ENCODE measurements around the gene JADE2. TPM values are rescaled to one million over a fixed set of nuclear protein-coding genes. Genes with fewer than 3 reads are reported as not detected.
"Not testable (repeated sequence)": the region's sequence is repeated elsewhere in the genome, so short reads cannot be mapped to it uniquely, and the experiment has no call there.

Gene JADE2
- polyA plus RNA-seq, 2 donors: 3.8 to 4.1 TPM

GRCh38 chr5:134493461-134494055 lies 31.9 kb upstream of the JADE2 start:
- Histone ChIP-seq H3K4me3 (ENCODE audit: low read depth in 1 of 2, low read length in 2 of 2) (no peak overlapping the region), H3K36me3 (ENCODE audit: control insufficient read depth in 2 of 2, insufficient read depth in 2 of 2, low read length in 1 of 2) (no peaks in the 10 kb centered on the region), H3K9me3 (ENCODE audit: control insufficient read depth in 2 of 2, insufficient read depth in 1 of 2, low read depth in 1 of 2, low read length in 1 of 2) (no peaks in the 10 kb centered on the region), H3K27ac (ENCODE audit: low read depth in 2 of 2, low read length in 1 of 2) (no peak overlapping the region), H3K27me3 (ENCODE audit: control insufficient read depth in 1 of 2, insufficient read depth in 2 of 2, low read length in 2 of 2) (no peaks in the 10 kb centered on the region), H3K4me1 (ENCODE audit: control insufficient read depth in 2 of 2, insufficient read depth in 2 of 2, low read length in 1 of 2) (no peaks in the 10 kb centered on the region)
- WGBS, 2 donors: 90 to 95% methylated on average over 4 of the region's 4 CpGs

- no peaks in the 10 kb centered on the region for H3K9me3 ChIP-seq (ENCODE audit: control insufficient read depth in 2 of 2, insufficient read depth in 1 of 2, low read depth in 1 of 2, low read length in 1 of 2)
- H3K4me3 ChIP-seq (ENCODE audit: low read depth in 1 of 2, low read length in 2 of 2): no peak overlapping the region
- no peaks in the 10 kb centered on the region for H3K36me3 ChIP-seq (ENCODE audit: control insufficient read depth in 2 of 2, insufficient read depth in 2 of 2, low read length in 1 of 2)
- H3K4me1 ChIP-seq (ENCODE audit: control insufficient read depth in 2 of 2, insufficient read depth in 2 of 2, low read length in 1 of 2): no peaks in the 10 kb centered on the region
- no peak overlapping the region for H3K27ac ChIP-seq (ENCODE audit: low read depth in 2 of 2, low read length in 1 of 2)
- H3K27me3 ChIP-seq (ENCODE audit: control insufficient read depth in 1 of 2, insufficient read depth in 2 of 2, low read length in 2 of 2): no peaks in the 10 kb centered on the region
- WGBS, 2 donors: 70 to 81% methylated on average over 1 of the region's 1 CpG
These were observed 30.7 kb upstream of the JADE2 start for GRCh38 chr5:134494780-134495179.

GRCh38 chr5:134499905-134500304 lies 25.6 kb upstream of the JADE2 start:
- WGBS, 2 donors: 96 to 98% methylated on average over 6 of the region's 6 CpGs
- not testable (repeated sequence) for H3K4me3 ChIP-seq (ENCODE audit: low read depth in 1 of 2, low read length in 2 of 2); H3K27ac ChIP-seq (ENCODE audit: low read depth in 2 of 2, low read length in 1 of 2); H3K4me1 ChIP-seq (ENCODE audit: control insufficient read depth in 2 of 2, insufficient read depth in 2 of 2, low read length in 1 of 2); H3K36me3 ChIP-seq (ENCODE audit: control insufficient read depth in 2 of 2, insufficient read depth in 2 of 2, low read length in 1 of 2); H3K9me3 ChIP-seq (ENCODE audit: control insufficient read depth in 2 of 2, insufficient read depth in 1 of 2, low read depth in 1 of 2, low read length in 1 of 2); H3K27me3 ChIP-seq (ENCODE audit: control insufficient read depth in 1 of 2, insufficient read depth in 2 of 2, low read length in 2 of 2)

GRCh38 chr5:134500699-134501430 lies 24.6 kb upstream of the JADE2 start:
- Histone ChIP-seq H3K36me3 (ENCODE audit: control insufficient read depth in 2 of 2, insufficient read depth in 2 of 2, low read length in 1 of 2) (no peaks in the 10 kb centered on the region), H3K4me3 (ENCODE audit: low read depth in 1 of 2, low read length in 2 of 2) (no peak overlapping the region), H3K9me3 (ENCODE audit: control insufficient read depth in 2 of 2, insufficient read depth in 1 of 2, low read depth in 1 of 2, low read length in 1 of 2) (no peaks in the 10 kb centered on the region), H3K27ac (ENCODE audit: low read depth in 2 of 2, low read length in 1 of 2) (no peak overlapping the region), H3K4me1 (ENCODE audit: control insufficient read depth in 2 of 2, insufficient read depth in 2 of 2, low read length in 1 of 2) (no peaks in the 10 kb centered on the region), H3K27me3 (ENCODE audit: control insufficient read depth in 1 of 2, insufficient read depth in 2 of 2, low read length in 2 of 2) (no peaks in the 10 kb centered on the region)
- 95 to 96% methylated on average over 17 of the region's 17 CpGs for WGBS, 2 donors

- Histone ChIP-seq H3K4me1 (ENCODE audit: control insufficient read depth in 2 of 2, insufficient read depth in 2 of 2, low read length in 1 of 2) (peaks cover 0 to 6% of the 10 kb centered on the region in 2 donors), H3K4me3 (ENCODE audit: low read depth in 1 of 2, low read length in 2 of 2) (no peak overlapping the region), H3K27ac (ENCODE audit: low read depth in 2 of 2, low read length in 1 of 2) (no peak overlapping the region), H3K9me3 (ENCODE audit: control insufficient read depth in 2 of 2, insufficient read depth in 1 of 2, low read depth in 1 of 2, low read length in 1 of 2) (no peaks in the 10 kb centered on the region), H3K27me3 (ENCODE audit: control insufficient read depth in 1 of 2, insufficient read depth in 2 of 2, low read length in 2 of 2) (no peaks in the 10 kb centered on the region), H3K36me3 (ENCODE audit: control insufficient read depth in 2 of 2, insufficient read depth in 2 of 2, low read length in 1 of 2) (no peaks in the 10 kb centered on the region)
- 85 to 89% methylated on average over 2 of the region's 2 CpGs for WGBS, 2 donors
These were observed 23.2 kb upstream of the JADE2 start for GRCh38 chr5:134502259-134502658.

- Histone ChIP-seq H3K27me3 (ENCODE audit: control insufficient read depth in 1 of 2, insufficient read depth in 2 of 2, low read length in 2 of 2) (no peaks in the 10 kb centered on the region), H3K4me1 (ENCODE audit: control insufficient read depth in 2 of 2, insufficient read depth in 2 of 2, low read length in 1 of 2) (peaks cover 0 to 6% of the 10 kb centered on the region in 2 donors), H3K36me3 (ENCODE audit: control insufficient read depth in 2 of 2, insufficient read depth in 2 of 2, low read length in 1 of 2) (no peaks in the 10 kb centered on the region), H3K27ac (ENCODE audit: low read depth in 2 of 2, low read length in 1 of 2) (peak overlapping the region; percentile 68), H3K4me3 (ENCODE audit: low read depth in 1 of 2, low read length in 2 of 2) (no peak overlapping the region), H3K9me3 (ENCODE audit: control insufficient read depth in 2 of 2, insufficient read depth in 1 of 2, low read depth in 1 of 2, low read length in 1 of 2) (no peaks in the 10 kb centered on the region)
- whole genome bisulfite sequencing, 2 donors: 46% methylated on average over 11 of the region's 11 CpGs
These were observed 22.2 kb upstream of the JADE2 start for GRCh38 chr5:134503088-134503936.

GRCh38 chr5:134503937-134504437 lies 21.5 kb upstream of the JADE2 start:
- peaks cover 0 to 7% of the 10 kb centered on the region in 2 donors for H3K4me1 ChIP-seq (ENCODE audit: control insufficient read depth in 2 of 2, insufficient read depth in 2 of 2, low read length in 1 of 2)
- H3K27ac ChIP-seq (ENCODE audit: low read depth in 2 of 2, low read length in 1 of 2): peak overlapping the region; percentile 68
- no peaks in the 10 kb centered on the region for H3K9me3 ChIP-seq (ENCODE audit: control insufficient read depth in 2 of 2, insufficient read depth in 1 of 2, low read depth in 1 of 2, low read length in 1 of 2)
- no peaks in the 10 kb centered on the region for H3K36me3 ChIP-seq (ENCODE audit: control insufficient read depth in 2 of 2, insufficient read depth in 2 of 2, low read length in 1 of 2)
- H3K27me3 ChIP-seq (ENCODE audit: control insufficient read depth in 1 of 2, insufficient read depth in 2 of 2, low read length in 2 of 2): no peaks in the 10 kb centered on the region
- no peak overlapping the region for H3K4me3 ChIP-seq (ENCODE audit: low read depth in 1 of 2, low read length in 2 of 2)
- 58 to 70% methylated on average over 3 of the region's 3 CpGs for WGBS, 2 donors

GRCh38 chr5:134504629-134505300 lies 20.7 kb upstream of the JADE2 start:
- Histone ChIP-seq H3K9me3 (ENCODE audit: control insufficient read depth in 2 of 2, insufficient read depth in 1 of 2, low read depth in 1 of 2, low read length in 1 of 2) (no peaks in the 10 kb centered on the region), H3K36me3 (ENCODE audit: control insufficient read depth in 2 of 2, insufficient read depth in 2 of 2, low read length in 1 of 2) (no peaks in the 10 kb centered on the region), H3K27ac (ENCODE audit: low read depth in 2 of 2, low read length in 1 of 2) (no peak overlapping the region), H3K27me3 (ENCODE audit: control insufficient read depth in 1 of 2, insufficient read depth in 2 of 2, low read length in 2 of 2) (no peaks in the 10 kb centered on the region), H3K4me1 (ENCODE audit: control insufficient read depth in 2 of 2, insufficient read depth in 2 of 2, low read length in 1 of 2) (peaks cover 0 to 7% of the 10 kb centered on the region in 2 donors), H3K4me3 (ENCODE audit: low read depth in 1 of 2, low read length in 2 of 2) (no peak overlapping the region)
- 90 to 93% methylated on average over 12 of the region's 12 CpGs for WGBS, 2 donors

Measured in esophagus (tissue), 2 donors.